OCI-M2 (cell line): ENCODE results near the gene BACH2.

Source experiments
- DNase-seq: peaks from one replicate; lab custom pipeline; 2025; ENCODE audit not compliant: unreplicated experiment; lab: John Stamatoyannopoulos, UW

BACH2 gene

DNA sequence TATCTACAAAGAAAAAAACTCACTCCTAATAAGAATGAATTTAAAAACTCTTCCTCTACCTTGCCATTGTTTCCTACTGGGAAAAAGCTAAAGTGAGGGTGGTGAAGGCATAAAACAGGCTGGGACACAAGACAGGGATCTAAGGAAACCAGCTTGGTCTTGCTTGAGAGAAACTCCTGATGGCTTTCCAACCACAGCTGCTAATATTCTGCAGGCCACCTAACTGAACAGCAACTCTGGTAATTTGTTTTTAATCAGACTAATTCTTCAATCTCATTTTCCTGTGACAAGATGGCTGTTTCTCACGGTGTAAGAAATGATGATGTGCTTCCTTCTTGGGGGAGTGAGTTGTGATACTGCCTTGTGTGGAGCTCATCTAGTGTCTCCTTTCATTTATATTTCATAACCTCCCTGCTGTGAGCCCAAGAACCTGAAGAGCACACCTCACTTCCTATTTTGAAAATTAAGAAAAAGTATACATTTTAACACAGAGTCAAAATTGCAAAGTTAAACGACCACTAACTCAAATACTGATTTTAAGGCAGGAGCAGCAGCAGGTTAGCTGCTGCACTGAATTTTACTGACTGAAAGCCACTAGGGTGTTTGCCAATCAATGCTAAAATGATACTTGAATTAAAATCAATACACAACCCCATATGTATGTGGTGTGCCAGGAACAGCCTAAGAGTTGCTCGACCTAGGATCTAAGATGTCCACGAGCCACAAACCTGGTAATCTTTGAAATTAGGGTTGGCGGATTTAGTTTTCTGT is 58.0 kb downstream of the BACH2 start:
- DNase-seq: no peak

DNA sequence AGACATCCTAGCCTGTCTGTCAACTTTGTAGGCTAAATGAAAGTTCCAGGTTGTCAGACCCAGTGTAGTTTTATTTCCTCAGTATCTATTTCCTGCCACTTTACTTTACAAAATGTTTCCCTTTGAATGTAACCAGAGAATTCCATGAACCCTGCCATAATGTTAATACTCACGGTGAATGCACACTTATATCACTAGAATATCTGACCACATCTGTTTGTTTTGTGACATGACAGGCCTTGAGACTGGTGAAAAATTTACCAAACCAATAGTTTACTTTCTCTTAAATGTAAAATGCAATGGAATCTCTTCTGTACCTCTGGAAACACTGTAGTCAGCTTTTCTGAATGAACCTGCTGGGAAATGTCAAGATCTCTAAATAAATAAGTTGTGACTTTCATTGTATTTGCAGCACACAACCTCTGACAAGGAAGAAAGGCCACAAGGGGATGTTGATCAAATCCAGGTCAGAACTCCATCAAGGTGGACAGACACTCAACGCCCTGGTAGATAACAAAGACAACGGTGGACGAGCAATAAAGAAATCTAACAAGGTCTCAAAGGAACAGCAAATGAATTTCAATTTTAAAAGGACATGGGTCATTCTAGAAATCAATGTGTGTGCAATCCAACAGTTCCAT is 59.2 kb downstream of the BACH2 start:
- no peak for DNase-seq

- no peak for DNase-seq
Measured at GRCh38 chr6:90233994-90234393, 62.6 kb downstream of the BACH2 start.

- DNase-seq: no peak
Measured at GRCh38 chr6:90233213-90233612, 63.4 kb downstream of the BACH2 start.

DNA sequence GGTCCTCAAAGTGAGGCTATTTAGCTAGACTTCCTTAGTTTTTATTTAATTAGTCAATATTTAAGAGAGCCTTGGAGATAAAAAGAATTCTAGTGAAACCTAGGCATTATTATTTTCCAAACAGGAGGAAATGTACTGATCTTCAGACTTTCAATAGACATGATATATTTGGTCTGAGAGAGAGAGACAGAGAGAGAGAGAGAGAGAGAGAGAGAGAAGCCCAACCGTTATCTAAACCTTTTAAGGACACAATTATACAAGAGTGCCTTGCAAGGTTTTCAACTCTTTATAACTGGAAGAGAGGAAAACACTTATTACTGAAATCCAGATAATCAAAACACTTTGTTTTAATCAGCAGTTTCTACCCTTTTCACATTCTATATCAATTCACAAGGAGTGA is 64.8 kb downstream of the BACH2 start:
- DNase-seq: no peak

DNA sequence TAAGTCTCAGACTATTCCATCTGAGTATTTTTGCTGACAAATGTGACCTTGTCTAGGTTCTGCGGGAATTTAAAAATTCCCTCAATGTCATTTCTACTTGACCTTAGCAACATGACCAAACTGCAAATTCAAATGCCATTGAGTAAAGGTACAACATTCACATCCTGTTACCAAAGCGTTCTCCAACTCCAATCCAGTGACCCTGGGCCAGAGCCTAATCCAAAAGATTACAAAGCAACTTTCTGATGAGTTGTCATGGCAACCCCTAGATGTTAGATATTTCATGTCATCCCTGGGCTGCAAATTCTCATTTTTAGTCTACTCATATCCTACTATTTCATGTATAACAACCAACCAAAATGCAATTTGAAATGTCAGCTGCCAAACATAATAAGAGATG is 65.3 kb downstream of the BACH2 start:
- DNase-seq: no peak

- DNase-seq: no peak
Measured at GRCh38 chr6:90230548-90231215, 66.0 kb downstream of the BACH2 start.

DNA sequence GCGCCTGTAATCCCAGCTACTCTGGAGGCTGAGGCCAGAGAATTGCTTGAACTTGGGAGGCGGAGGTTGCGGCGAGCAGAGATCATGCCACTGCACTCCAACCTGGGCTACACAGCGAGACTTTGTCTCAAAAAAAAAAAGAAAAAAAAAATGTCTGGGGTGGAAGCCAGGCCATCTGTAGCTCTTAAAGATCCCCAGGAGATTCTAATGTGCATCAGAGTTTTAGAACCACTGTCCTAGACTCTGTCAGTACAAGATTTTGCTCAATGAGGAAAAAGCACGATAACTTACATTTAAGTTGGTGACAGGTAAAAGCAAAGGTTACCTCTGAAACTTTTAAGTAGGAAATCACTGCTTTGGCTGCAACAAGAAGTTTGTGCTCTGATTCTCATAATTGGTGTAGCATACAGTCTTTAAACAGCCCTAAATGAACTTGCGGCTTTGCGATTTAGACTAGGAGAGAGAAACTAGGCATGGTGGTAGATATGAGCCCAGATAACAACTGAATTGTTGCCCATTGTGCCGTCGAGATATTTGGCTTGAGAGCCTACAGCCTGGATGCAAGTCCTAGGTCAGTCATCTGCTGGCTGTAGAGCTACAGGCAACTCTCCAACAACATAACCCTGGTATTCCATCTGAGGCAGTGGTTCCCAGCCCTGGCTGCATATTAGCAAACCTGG is 67.2 kb downstream of the BACH2 start:
- no peak for DNase-seq

GRCh38 chr6:90227673-90228072 is 69.0 kb downstream of the BACH2 start:
- DNase-seq: no peak

- no peak for DNase-seq
Measured at GRCh38 chr6:90227213-90227612, 69.4 kb downstream of the BACH2 start.

DNA sequence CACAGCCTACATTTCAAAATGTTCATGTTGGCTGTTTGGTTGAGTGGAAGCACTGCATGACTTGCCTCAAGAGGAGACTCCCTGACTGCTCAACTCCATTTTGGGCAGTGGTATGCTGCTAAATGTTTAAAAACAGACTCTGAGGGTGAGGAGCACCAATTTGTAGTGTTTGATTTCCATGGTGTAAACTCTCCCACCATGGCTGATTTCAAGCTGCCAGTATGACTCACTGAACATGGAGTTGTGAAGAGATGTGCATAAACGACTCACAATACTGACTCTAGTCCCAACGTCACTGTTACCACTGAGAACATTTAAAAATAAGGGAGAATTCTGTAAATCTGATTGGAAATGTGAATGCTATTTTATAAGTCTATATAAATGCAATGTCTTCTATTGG is 70.4 kb downstream of the BACH2 start:
- no peak for DNase-seq

DNA sequence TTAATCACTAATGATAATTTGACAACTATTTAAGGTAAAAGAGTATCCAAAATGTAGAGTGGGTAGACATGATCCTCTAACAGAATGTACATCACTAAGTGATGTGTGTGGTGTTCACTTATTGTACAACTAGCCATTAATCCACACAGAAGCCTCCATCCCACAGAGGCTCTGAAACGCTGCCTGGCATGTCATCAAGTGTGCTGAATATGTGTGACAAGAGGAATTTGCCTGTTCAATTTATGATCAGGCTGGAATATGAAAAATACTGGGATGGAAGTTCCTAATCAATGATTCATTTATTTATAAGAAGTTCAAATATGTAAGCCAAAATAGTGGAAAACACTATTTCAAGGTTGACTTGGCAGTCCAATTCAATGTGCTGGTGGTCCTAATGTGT is 72.4 kb downstream of the BACH2 start:
- no peak for DNase-seq

DNA sequence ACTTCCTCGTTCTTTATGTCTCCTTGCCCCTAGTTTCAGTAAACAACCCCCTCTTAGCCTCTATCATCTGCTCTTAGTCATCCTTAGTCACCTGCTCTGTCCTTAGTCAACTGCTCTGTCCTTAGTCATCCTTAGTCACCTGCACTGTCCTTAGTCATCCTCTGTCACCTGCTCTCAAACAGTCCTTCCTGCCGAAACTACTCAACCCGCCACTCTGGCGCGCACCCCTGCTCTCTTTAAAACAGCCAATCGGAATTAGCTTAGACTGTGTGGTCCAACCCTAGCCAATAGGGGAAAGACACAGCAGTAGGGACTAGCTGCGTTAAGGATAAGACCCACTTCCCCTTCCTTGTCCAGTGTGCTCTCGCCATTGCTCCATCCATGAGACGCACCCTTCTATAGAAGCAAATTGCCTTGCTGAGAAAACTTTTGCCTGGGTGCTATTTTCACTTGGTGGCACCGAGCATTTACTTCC is 73.9 kb downstream of the BACH2 start:
- no peak for DNase-seq

- no peak for DNase-seq
Measured at GRCh38 chr6:90222008-90222407, 74.6 kb downstream of the BACH2 start.

DNA sequence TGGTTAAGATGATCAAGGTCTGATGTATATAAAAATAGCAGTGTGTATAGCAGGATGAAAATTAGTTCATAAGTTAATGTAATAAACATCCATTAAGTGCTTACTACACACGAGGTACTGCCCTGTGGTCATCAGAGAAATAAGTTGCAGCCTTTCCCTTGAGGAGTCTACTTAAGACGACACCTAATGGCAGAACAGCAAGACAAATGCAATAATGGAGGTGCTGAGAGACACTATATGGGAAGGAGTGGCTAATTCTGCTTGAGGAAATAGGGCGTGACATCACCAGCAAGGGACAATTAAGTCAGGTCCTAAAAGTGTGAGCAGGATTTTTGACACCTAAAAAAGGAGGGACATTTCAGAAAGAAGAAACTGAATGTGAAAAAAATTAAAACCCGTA is 75.2 kb downstream of the BACH2 start:
- DNase-seq: no peak

DNA sequence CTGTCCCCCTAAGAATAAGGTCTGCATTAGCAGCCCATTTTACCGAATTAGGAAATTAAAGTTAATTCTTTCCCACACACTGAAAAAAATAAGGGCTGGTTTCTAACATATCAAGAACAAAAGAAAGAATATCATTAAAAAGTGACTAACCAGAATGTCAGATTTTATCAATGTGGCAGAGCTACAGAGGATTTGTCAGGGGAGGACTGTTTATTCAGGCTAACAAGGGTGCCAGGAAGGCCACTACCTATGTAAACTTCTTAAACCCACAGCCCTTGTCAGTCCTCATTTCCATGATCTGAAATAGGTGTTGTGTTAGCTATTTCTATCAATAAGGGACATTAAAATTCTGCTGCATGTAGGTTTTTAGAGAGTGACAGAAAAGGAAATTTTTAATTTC is 76.4 kb downstream of the BACH2 start:
- DNase-seq: no peak

DNA sequence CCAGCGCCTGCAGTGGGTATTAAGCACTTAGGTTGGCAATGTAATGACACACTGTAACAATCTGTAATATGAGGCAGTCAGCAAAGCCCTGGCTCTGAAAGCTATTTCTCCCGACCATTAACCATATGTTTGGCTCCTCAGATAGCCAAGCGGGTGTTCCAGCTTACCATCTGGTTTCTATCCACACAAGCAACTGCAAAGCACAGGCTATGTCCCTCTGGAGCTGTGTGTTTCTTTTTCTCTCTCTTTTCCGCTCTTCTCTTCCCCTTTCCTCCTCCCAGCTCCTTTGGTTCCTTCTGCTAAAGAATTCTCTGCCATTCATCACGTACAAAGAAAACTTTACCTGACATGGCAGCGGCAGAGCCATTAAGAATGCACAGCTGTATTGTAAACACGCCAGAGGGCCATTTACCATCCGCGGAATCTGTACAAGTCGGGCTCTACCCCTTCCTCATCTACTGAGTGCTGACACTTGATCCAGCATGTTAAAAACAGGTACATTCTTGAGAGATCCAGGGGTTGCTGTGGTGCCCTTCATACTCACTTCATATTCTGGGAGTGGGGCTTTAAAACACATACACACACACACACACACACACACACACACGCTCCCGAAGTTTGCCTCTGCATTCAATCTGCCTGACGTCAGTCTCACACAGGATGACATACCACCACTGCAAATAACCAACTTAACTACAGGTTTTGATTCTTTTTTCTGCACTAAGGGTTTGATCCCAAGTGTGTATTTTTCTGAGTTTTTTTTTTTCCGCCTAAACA is 77.2 kb downstream of the BACH2 start:
- DNase-seq: no peak

DNA sequence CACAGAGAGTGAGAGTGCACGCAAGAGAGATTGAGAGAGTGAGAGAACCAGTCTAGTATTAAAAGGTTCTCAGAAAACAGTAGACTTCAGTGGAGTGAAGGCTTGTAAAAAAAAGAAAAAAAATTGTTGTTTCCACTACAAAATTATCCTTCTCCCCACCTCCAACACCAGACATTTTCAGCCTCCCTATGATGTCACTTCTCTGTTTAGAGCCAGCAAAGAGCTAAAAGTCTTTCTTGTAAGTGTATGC is 77.8 kb downstream of the BACH2 start:
- no peak for DNase-seq

GRCh38 chr6:90217506-90218127 is 79.0 kb downstream of the BACH2 start:
- DNase-seq: no peak

GRCh38 chr6:90216072-90216977 is 80.3 kb downstream of the BACH2 start:
- DNase-seq: no peak
